D721Med (cell line): ENCODE results near the gene HOXA10.

Experiments used
- DNase-seq: peaks from one replicate; pipeline ENCODE4 v3.0.0; 2011; ENCODE audit warnings: low spot score; ENCODE audit not compliant: insufficient read length
- FAIRE-seq: peaks from 2 replicates; lab custom pipeline; 2011; peaks lifted over from hg19 to GRCh38; lab: Jason Lieb, UNC
- TF ChIP-seq, protein P1 (sequence below): IDR thresholded peaks from 2 replicates; pipeline ENCODE4 v1.5.1; 2012; ENCODE audit warnings: mild to moderate bottlenecking, control low read depth; ENCODE audit not compliant: insufficient read depth; ENCODE audit errors: missing control alignments

HOXA10 gene

DNA sequence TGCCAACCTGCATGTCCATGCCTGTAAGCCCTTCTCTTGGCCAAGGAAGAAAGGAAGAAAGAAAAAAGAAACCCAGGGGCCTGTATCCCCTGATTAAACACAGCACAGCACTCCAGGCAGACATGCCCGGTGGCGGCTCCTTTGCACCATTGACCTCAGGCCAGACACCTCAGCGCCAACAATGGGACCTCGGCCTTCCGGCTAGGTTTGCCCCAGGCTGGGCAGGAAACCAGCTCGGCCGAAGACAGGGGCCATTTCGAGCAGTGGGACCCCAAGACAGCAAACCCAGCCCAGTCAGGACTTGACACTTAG lies 2.8 kb downstream of the HOXA10 start:
- DNase-seq (no peak), FAIRE-seq (no peak)
- TF ChIP-seq, protein P1, sequence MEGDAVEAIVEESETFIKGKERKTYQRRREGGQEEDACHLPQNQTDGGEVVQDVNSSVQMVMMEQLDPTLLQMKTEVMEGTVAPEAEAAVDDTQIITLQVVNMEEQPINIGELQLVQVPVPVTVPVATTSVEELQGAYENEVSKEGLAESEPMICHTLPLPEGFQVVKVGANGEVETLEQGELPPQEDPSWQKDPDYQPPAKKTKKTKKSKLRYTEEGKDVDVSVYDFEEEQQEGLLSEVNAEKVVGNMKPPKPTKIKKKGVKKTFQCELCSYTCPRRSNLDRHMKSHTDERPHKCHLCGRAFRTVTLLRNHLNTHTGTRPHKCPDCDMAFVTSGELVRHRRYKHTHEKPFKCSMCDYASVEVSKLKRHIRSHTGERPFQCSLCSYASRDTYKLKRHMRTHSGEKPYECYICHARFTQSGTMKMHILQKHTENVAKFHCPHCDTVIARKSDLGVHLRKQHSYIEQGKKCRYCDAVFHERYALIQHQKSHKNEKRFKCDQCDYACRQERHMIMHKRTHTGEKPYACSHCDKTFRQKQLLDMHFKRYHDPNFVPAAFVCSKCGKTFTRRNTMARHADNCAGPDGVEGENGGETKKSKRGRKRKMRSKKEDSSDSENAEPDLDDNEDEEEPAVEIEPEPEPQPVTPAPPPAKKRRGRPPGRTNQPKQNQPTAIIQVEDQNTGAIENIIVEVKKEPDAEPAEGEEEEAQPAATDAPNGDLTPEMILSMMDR: no peak

DNA sequence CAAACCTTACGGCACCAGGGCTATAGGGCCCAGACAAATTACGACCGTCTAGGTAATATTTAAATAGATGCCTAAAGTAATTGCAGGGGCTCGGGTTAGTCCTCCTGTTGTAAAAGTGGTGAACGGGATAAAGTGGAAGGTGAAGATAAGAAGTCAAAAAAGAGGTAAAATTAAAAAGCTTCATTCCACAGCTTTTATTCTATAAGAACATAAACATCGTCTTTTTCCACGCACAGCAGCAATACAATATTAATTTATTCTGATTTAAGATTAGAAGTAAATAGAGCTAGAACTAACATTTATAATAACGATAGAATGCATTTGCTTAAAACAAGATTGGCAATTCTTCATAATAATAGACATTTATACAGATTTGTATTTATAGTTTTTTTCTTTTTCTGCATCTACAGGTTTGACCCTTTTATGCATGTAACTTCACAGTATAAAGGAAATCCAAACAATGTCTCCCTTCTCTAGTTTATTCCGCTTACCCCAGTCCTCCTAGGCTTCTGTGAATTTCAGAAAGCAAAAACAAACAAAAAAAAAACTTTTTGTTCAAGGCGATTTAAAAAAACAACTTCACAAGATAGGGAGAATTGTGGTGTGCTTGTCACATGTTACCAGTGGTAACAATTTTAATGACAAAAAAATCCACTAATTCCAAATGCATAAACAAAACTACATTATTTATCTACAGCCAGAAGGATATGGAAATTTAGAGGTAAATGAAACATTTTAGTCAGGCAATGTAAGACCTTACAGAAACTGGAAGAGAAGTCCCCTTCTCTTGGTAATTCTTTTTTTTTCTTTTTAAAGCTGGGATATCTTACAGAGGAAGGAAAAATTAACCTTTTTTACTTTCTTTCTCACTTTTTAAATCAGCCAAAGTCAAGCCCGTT lies 3.4 kb downstream of the HOXA10 start:
- DNase-seq: no peak
- no peak for FAIRE-seq
- TF ChIP-seq, protein P1: no peak

DNA sequence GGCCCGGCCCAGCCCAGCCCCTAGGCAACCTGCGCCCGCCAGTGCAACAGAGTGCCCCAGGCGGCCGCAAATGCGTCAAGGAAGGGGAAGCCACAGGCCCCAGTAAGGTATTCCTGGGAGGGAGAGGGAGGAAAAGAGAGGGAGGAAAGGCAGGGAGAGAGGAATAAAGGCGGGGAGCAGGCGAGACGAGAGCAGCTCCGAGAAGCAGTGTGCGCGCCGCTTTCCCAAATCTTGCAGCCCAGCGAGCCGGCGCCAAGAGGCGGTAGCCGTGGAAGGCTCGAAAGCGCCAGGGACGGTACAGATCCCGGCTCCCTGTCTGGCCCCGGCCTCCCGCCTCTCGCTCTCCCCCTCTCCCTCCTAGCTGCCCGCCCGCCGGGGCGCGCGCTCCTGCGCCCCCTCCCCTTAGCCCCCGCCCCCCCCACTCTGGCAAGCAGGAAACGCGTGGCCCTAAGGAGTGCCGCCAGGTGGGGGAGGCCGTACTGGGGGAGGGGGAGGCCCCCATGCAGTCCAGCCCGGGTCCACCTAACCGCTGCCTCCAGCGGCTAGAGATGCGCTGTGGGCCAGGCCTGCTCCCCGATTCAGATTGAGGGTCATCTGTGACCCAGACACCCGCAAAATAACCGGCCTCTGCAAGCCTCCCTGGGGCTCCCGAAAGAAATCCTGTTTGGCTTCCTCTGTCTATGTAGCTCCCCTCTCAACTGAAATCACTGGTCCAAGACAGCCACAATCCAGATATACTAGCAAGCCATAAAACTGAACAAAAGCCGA lies 4.3 kb downstream of the HOXA10 start:
- DNase-seq (no peak), FAIRE-seq (no peak)
- TF ChIP-seq, protein P1: no peak

DNA sequence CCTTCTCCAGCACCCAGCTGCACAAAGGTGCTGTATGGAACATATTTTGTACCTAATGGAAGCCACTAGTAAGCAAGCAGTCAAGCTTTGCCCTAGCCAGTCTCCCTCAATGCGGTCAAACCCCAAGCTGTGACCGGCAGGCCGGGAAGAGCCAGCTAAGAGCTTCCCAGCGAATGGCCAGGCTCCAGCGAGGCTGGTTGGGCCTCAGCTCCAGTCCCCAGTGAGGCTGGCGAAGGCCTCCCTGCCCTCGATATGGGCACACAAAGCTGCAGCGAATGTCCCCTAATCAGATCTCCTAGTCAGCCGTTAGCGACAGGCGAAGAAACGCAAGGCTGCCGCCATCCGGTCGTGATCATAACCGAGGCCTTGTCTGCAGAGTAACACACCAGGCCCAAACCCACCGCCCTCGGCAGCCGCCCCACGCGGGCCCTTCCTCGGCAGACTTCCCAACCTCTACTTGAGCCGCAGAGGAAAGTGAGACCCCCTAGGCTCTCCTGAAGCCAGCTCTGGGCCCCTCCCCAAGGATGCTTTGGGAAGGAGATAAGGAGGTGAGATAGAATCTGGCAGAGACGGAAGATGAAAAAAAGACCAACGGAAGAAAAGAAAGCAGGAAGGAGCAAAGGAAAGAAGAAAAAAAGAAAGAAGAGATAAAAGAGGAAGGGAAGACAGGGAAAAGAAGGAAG lies 5.7 kb downstream of the HOXA10 start:
- DNase-seq (no peak), FAIRE-seq (no peak)
- TF ChIP-seq, protein P1: no peak

DNA sequence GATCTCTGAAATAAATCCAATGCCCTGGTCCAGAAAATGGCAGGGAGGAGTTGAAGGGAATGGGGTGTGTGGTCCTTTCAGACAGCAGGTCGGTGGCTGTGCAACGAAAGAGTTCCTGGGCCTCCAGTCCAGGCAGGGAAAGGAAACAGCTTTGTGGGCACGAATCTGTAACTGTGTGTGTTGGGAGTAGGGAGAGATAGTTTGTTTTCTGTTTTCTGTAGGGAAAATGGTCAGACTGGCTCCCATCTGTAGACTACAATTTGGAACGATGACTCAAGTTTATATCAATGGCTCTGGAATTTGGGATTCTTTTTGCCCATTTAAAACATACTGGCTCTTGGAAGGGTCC lies 6.2 kb downstream of the HOXA10 start:
- FAIRE-seq (no peak), DNase-seq (no peak)
- TF ChIP-seq, protein P1: no peak

DNA sequence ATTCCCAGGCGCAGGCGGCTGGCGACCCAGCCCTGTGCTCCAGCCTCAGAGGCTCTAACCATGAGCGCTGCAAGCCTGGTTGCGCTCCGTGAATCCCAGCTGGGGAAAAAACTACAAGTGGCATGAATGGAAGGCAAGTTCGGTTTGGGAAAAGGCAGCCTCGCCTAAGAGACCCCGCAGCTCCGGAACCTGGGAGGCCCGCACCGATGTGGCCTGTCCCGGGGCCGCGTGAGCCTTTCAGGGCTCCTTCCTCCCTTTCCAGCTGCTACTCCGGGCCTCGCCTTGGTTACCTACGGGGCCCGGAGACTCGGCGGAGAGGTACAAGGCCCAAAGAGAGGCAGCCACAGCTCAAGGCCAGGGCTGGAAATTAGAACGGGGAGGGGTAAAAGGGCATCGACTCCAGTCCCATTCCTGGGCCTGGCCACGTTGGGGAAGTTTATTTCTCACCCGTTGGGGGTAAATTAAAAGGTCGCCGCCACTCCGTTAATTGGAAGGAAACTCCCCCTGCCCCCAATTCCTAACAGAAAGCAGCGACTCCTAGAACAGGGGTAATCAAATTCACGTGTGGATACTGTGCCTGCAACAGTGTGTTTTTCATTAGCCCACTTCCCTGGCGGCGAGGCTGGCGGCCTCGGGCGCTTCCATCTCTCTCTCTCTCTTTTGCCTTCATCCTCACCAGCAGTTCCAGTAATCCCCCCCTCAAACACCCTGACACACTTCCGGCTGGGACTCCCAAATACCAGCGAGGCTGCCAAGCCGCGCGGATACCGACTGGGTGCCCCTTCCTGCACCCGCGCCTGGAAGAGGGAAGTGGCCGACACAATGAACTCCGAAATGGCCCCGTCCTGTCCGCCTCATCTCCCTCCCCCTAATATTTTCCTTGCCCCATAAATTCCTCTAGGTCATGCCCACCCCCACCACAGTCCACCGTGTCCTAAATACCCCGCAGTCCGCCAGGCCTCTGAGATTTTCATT lies 7.3 kb downstream of the HOXA10 start:
- FAIRE-seq (no peak), DNase-seq (no peak)
- TF ChIP-seq, protein P1: no peak
